DMS 273 (cell line): ENCODE data around the gene GZF1.
A peak's percentile ranks its signal among the peaks of the same experiment; 100 is the strongest.
"Not testable (repeated sequence)": the region's sequence is repeated elsewhere in the genome, so short reads cannot be mapped to it uniquely, and the experiment has no call there.

ENCODE experiments used
- DNase-seq: peaks from one replicate; lab custom pipeline; 2025; ENCODE audit not compliant: unreplicated experiment; lab: John Stamatoyannopoulos, UW

Gene GZF1

DNA sequence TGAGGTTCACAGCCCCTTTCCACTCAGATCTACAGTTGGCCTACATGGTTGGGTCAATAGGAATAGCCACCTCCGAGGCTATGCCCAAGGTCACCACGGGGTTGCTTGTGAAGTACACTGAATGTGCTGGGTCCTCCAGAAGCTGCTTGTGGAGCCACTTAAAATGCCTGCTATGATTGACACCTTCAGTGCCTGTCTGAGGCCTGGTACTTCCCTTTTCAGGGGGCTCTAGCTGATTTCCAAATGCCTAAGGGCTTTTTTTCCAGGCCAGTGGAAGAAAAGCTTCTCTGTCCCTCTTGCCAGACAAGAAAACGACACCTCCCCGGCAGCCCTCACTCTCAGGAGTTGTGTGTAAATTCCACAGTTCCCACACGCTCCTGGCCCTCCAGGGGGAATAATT is 17.6 kb upstream of the GZF1 start:
- DNase-seq: no peak

DNA sequence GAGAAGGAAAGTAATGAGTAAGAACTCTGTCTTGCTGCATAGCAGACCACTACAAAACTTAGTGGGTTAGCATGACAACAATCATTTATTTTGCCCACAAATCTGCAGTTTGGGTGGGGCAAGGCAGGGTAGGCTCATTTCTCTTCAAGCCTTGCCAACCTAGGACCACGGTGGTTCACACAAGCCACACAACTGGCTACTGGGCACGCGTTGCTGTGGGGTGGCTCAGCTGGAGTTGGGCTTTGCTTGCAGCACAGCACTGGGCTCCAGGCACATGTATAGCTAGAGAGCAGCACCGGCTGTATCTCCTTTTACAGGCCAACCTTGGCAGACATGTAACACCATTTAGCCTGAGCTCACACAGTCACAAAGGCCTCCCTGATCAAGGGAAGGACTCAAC is 16.0 kb upstream of the GZF1 start:
- DNase-seq: no peak

DNA sequence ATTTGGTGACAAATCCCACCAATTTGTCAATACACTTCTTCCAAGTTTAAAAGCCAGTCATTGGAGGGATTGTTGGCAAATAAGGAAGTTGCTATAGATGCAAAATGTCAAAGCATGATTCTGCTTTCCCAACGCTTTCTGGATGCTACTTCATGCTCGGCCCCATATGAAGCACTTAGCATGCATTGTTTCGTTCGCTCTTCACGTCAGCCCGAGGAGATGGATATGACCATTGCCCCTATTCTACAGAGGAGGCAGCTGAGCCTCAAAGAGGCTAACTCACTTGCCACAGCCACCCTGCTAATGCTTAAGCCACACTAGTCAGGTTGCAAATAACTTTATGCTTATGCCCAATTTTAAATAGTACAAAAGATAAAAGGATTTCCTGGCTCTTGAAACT is 14.2 kb upstream of the GZF1 start:
- DNase-seq: no peak

DNA sequence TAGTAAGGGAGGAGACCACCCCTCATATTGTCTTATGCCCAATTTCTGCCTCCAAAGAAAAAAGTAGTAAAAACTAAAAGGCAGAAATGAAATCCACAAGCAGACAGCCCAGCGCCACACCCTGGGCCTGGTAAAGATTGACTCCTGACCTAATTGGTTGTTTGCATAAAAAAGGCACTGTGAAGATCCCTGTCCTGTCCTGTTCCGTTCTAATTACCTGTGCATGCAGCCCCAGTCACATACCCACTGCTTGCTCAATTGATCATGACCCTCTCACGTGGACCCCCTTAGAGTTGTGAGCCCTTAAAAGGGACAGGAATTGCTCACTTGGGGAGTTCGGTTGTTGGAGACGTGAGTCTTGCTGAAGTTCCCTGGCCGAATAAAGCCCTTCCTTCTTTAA is 13.5 kb upstream of the GZF1 start:
- DNase-seq: not testable (repeated sequence)

- peak; percentile 90 for DNase-seq
Observed at GRCh38 chr20:23349338-23350195, 12.4 kb upstream of the GZF1 start.

GRCh38 chr20:23350196-23350903 is 11.6 kb upstream of the GZF1 start, which contains the start of gene NXT1:
Gene NXT1 (plus strand): TSS chr20:23350791. CDS start chr20:23354042, 3,251 bp downstream.
- peak; percentile 99 for DNase-seq

- peak; percentile 78 for DNase-seq
Observed at GRCh38 chr20:23350904-23351838, 10.8 kb upstream of the GZF1 start.

DNA sequence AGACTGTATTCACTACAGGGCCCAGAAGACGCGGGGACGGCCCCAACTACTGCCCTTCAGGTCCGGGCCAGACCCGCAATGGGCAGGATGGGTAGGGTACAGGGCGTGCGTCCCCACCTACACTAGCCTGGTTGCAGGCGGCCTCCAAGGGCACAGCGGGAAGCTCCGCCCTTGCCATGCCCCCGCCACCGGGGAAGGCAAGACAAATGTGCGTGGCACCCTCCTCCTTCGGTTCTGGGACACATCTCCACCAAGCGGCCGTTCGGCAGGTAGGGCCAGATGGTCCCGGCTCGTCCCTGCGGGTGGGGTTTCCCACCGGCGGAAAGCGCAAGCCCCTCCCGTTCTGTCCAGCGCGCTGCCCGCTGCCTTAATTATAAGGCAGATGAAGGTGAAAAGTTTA is 5.8 kb upstream of the GZF1 start:
- DNase-seq: peak; percentile 38

GRCh38 chr20:23357767-23358562 is 4.0 kb upstream of the GZF1 start:
- DNase-seq: peak; percentile 99

DNA sequence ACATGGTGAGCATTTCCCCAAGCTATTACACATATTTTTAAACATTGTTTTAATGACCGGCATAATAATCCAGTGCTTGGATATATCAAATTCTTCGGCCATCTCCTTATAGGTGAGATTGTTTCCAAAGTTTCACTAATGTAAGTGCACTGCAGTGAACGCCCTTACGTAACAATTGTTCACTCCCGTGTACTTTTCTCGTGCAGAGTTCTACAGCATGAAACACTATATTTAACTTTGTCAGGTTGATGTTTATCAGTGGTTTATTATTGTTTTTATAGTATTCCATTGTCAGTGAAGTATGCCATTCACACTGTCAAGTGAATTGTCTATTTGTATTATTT is 3.4 kb upstream of the GZF1 start:
- no peak for DNase-seq

- peak; percentile 13 for DNase-seq
Observed at GRCh38 chr20:23358923-23359593, 2.9 kb upstream of the GZF1 start.

- DNase-seq: no peak
Observed at GRCh38 chr20:23360531-23360930, 1.5 kb upstream of the GZF1 start.

- peak; percentile 61 for DNase-seq
Observed at GRCh38 chr20:23361119-23361475, 885 bp upstream of the GZF1 start.

GRCh38 chr20:23362392-23363256 is 642 bp downstream of the GZF1 start:
- peak; percentile 72 for DNase-seq

DNA sequence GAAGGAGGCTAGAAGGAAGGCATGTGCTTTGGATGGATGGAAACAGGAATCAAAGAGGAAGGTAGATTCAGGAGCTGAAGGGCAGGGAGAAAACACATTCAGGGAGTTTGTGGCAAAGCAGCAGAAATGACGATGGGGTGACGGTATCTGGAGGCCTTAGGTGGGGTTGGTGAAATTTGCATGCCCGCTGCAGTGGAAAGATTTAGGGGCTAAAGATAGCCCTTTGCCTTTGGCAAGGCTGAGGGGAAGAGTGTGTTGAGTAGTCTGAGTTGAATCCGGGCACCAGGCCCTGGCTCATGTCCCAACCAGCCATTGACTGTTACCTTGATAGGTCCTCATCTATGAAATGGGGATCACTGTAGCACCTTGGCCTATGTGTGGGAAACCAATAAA is 1.3 kb downstream of the GZF1 start:
- DNase-seq: no peak

GRCh38 chr20:23365390-23366165 is 3.6 kb downstream of the GZF1 start:
- DNase-seq: no peak

GRCh38 chr20:23366384-23366783 is 4.4 kb downstream of the GZF1 start:
- no peak for DNase-seq

DNA sequence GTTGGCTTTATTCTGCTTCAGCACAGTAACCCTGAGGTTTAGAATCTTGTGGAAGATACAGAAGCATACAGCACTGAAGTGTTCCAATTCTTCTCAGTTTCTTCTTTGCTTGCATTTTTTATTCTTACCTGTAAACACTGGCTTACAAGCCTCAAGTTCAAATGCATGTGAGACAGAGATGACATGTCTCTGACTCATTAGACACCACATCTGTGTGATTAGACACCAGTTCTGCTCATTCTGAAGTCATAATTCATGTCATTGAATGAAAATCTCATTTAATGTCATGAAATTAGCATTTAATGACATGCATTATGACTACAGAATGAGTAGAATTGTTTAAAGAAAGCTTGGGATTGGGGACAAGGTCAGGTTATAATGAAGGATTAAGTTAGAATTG is 5.8 kb downstream of the GZF1 start:
- DNase-seq: no peak
